MM.1S (cell line): Measurements from ENCODE around the gene ADSS1.

ENCODE experiments used
- CTCF ChIP-seq: fragments of 300-600 bp; sonication (generic); IDR thresholded peaks from 2 replicates; pipeline ENCODE4 v1.5.1; 2016; ENCODE audit warnings: antibody characterized with exemption, low read length, mixed read lengths
- EZH2 ChIP-seq: fragments of 300-600 bp; sonication (generic); optimal IDR thresholded peaks from 2 replicates; pipeline ENCODE3; 2017; ENCODE audit warnings: low read depth, mild to moderate bottlenecking, antibody characterized with exemption, low read length, mixed read lengths
- EZH2phosphoT487 ChIP-seq: fragments of 300-600 bp; sonication (generic); IDR thresholded peaks from 2 replicates; pipeline ENCODE4 v1.6.1; 2018; ENCODE audit warnings: antibody characterized with exemption, low read length

- TF ChIP-seq CTCF, result no peak
- no peak for TF ChIP-seq EZH2
- TF ChIP-seq EZH2phosphoT487, result no peak
These were observed 17.8 kb downstream of the ADSS1 start for GRCh38 chr14:104741803-104742251.
